ENCODE measurements around the gene EDNRB.
"Not testable (repeated sequence)": the region's sequence is repeated elsewhere in the genome, so short reads cannot be mapped to it uniquely, and the experiment has no call there.

The EDNRB gene

GRCh38 chr13:77894743-77895142 is 23.9 kb downstream of the EDNRB start:
- DNase-seq = no peak

- no peak for DNase-seq
Observed at GRCh38 chr13:77893066-77893465, 25.6 kb downstream of the EDNRB start.

GRCh38 chr13:77892491-77892890 is 26.1 kb downstream of the EDNRB start:
- DNase-seq = no peak

GRCh38 chr13:77891486-77891885 is 27.1 kb downstream of the EDNRB start:
- no peak for DNase-seq

- no peak for DNase-seq
Observed at GRCh38 chr13:77891041-77891440, 27.6 kb downstream of the EDNRB start.

- DNase-seq = no peak
Observed at GRCh38 chr13:77883328-77883727, 35.3 kb downstream of the EDNRB start.

GRCh38 chr13:77878190-77878589 is 40.4 kb downstream of the EDNRB start:
- no peak for DNase-seq

- no peak for DNase-seq
Observed at GRCh38 chr13:77876176-77876575, 42.5 kb downstream of the EDNRB start.

GRCh38 chr13:77874406-77874805 is 44.2 kb downstream of the EDNRB start:
- no peak for DNase-seq

- DNase-seq = no peak
Observed at GRCh38 chr13:77872995-77873394, 45.6 kb downstream of the EDNRB start.

- no peak for DNase-seq
Observed at GRCh38 chr13:77871596-77871995, 47.0 kb downstream of the EDNRB start.

GRCh38 chr13:77868717-77869116 is 49.9 kb downstream of the EDNRB start:
- DNase-seq = no peak

- DNase-seq = no peak
Observed at GRCh38 chr13:77866971-77867370, 51.7 kb downstream of the EDNRB start.

- no peak for DNase-seq
Observed at GRCh38 chr13:77865622-77866021, 53.0 kb downstream of the EDNRB start.

GRCh38 chr13:77863144-77863543 is 55.5 kb downstream of the EDNRB start:
- no peak for DNase-seq

- no peak for DNase-seq
Observed at GRCh38 chr13:77861741-77862140, 56.9 kb downstream of the EDNRB start.

- DNase-seq = no peak
Observed at GRCh38 chr13:77860507-77860981, 58.1 kb downstream of the EDNRB start.

- DNase-seq = no peak
Observed at GRCh38 chr13:77859450-77859849, 59.2 kb downstream of the EDNRB start.

- DNase-seq = no peak
Observed at GRCh38 chr13:77857531-77858209, 61.0 kb downstream of the EDNRB start.

GRCh38 chr13:77853703-77854102 is 64.9 kb downstream of the EDNRB start:
- no peak for DNase-seq

GRCh38 chr13:77848050-77848449 is 70.6 kb downstream of the EDNRB start:
- DNase-seq = not testable (repeated sequence)

GRCh38 chr13:77846173-77846572 is 72.5 kb downstream of the EDNRB start:
- no peak for DNase-seq

Measured in NCI-H1436 treated with DMSO at 0.1 percent for 48 hours (cell line).